Stimulated activated CD4-positive, alpha-beta T cell treated with anti-CD3 and anti-CD28 coated beads, Interleukin-15, amount 100 ng/mL, for 1 hour (primary cell): ENCODE results near the gene PCDH15.
"Not testable (repeated sequence)": the region's sequence is repeated elsewhere in the genome, so short reads cannot be mapped to it uniquely, and the experiment has no call there.

Source experiments
- DNase-seq, 2 donors: peaks; one replicate each; pipeline ENCODE4 v3.0.0-alpha.2; 2020; ENCODE audit warnings: low read depth in 1 of 2, low spot score in 1 of 2

The PCDH15 gene

GRCh38 chr10:54576541-54576940, 224.5 kb downstream of the PCDH15 start:
- no peak for DNase-seq

- no peak for DNase-seq
These were observed 241.5 kb downstream of the PCDH15 start for GRCh38 chr10:54559498-54559897.

GRCh38 chr10:54554028-54554427, 247.0 kb downstream of the PCDH15 start:
- no peak for DNase-seq

- DNase-seq: no peak
These were observed 251.0 kb downstream of the PCDH15 start for GRCh38 chr10:54550016-54550415.

GRCh38 chr10:54531296-54531695, 269.7 kb downstream of the PCDH15 start:
- no peak for DNase-seq

- DNase-seq: no peak
These were observed 270.7 kb downstream of the PCDH15 start for GRCh38 chr10:54530299-54530698.

- DNase-seq: no peak
These were observed 275.2 kb downstream of the PCDH15 start for GRCh38 chr10:54525816-54526215.

GRCh38 chr10:54515244-54515643, 285.8 kb downstream of the PCDH15 start:
- not testable (repeated sequence) for DNase-seq

GRCh38 chr10:54503863-54504262, 297.2 kb downstream of the PCDH15 start:
- DNase-seq: no peak

- no peak for DNase-seq
These were observed 299.1 kb downstream of the PCDH15 start for GRCh38 chr10:54501929-54502328.

- DNase-seq: no peak
These were observed 304.2 kb downstream of the PCDH15 start for GRCh38 chr10:54496852-54497251.

GRCh38 chr10:54487743-54488142, 313.3 kb downstream of the PCDH15 start:
- DNase-seq: no peak

- DNase-seq: no peak
These were observed 315.1 kb downstream of the PCDH15 start for GRCh38 chr10:54485971-54486370.

GRCh38 chr10:54484186-54484585, 316.8 kb downstream of the PCDH15 start:
- no peak for DNase-seq

GRCh38 chr10:54478601-54479000, 322.4 kb downstream of the PCDH15 start:
- DNase-seq: no peak

GRCh38 chr10:54477738-54478137, 323.3 kb downstream of the PCDH15 start:
- DNase-seq: no peak

- no peak for DNase-seq
These were observed 330.8 kb downstream of the PCDH15 start for GRCh38 chr10:54470324-54470631.

GRCh38 chr10:54469587-54470323, 331.3 kb downstream of the PCDH15 start:
- DNase-seq: no peak

GRCh38 chr10:54454271-54454670, 346.8 kb downstream of the PCDH15 start:
- DNase-seq: no peak

- no peak for DNase-seq
These were observed 352.0 kb downstream of the PCDH15 start for GRCh38 chr10:54449056-54449455.

GRCh38 chr10:54444170-54444569, 356.9 kb downstream of the PCDH15 start:
- DNase-seq: no peak

GRCh38 chr10:54441275-54441674, 359.8 kb downstream of the PCDH15 start:
- DNase-seq: no peak

GRCh38 chr10:54434782-54435181, 366.2 kb downstream of the PCDH15 start:
- DNase-seq: no peak
